Endothelial cell of umbilical vein (primary cell): ENCODE data around the gene CDK19.

Source experiments
- POLR2AphosphoS5 ChIP-seq: IDR thresholded peaks from 2 replicates; pipeline ENCODE4 v1.6.1; 2012; ENCODE audit warnings: low read depth, mild to moderate bottlenecking, control low read depth, low read length, moderate library complexity; ENCODE audit not compliant: insufficient read depth
- TF ChIP-seq, protein P1 (sequence below), 2 donors: IDR thresholded peaks; 1 replicate in 1 of 2; 2 replicates in 1 of 2; pipeline ENCODE4 v1.5.1; 2011; ENCODE audit warnings: low read length in 2 of 2, mild to moderate bottlenecking in 2 of 2, moderate library complexity in 2 of 2, control low read depth in 1 of 2, inconsistent platforms in 1 of 2, low read depth in 1 of 2; ENCODE audit not compliant: insufficient read depth in 1 of 2; ENCODE audit errors: extremely low read depth in 1 of 2

- no peak for TF ChIP-seq POLR2AphosphoS5
- TF ChIP-seq, protein P1, sequence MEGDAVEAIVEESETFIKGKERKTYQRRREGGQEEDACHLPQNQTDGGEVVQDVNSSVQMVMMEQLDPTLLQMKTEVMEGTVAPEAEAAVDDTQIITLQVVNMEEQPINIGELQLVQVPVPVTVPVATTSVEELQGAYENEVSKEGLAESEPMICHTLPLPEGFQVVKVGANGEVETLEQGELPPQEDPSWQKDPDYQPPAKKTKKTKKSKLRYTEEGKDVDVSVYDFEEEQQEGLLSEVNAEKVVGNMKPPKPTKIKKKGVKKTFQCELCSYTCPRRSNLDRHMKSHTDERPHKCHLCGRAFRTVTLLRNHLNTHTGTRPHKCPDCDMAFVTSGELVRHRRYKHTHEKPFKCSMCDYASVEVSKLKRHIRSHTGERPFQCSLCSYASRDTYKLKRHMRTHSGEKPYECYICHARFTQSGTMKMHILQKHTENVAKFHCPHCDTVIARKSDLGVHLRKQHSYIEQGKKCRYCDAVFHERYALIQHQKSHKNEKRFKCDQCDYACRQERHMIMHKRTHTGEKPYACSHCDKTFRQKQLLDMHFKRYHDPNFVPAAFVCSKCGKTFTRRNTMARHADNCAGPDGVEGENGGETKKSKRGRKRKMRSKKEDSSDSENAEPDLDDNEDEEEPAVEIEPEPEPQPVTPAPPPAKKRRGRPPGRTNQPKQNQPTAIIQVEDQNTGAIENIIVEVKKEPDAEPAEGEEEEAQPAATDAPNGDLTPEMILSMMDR (IDR thresholded peaks at IDR 0.05; ENCODE audit: extremely low read depth in 1 of 2, insufficient read depth in 1 of 2, low read depth in 1 of 2, low read length in 2 of 2): no peak
Observed at GRCh38 chr6:110646419-110646698, 168.9 kb downstream of the CDK19 start.
